ENCODE results near the gene SNCG.
"Not testable (repeated sequence)": the region's sequence is repeated elsewhere in the genome, so short reads cannot be mapped to it uniquely, and the experiment has no call there.

The SNCG gene

GRCh38 chr10:86936661-86937501 lies 21.5 kb upstream of the SNCG start:
- H3K4me3 ChIP-seq (ENCODE audit: insufficient read depth in 1 of 2, low read depth in 1 of 2, low read length in 2 of 2): no peak overlapping the region
- no peak overlapping the region for H2BK12ac ChIP-seq (ENCODE audit: low read length in 2 of 2)
- H3K36me3 ChIP-seq (ENCODE audit: control insufficient read depth in 1 of 2, insufficient read depth in 2 of 2, low read depth in 1 of 2, low read length in 2 of 2): peaks cover 0 to 21% of the 10 kb centered on the region in 2 experiments
- no peak overlapping the region for H3K18ac ChIP-seq (ENCODE audit: low read depth in 1 of 2, low read length in 2 of 2)
- H3K9ac ChIP-seq (ENCODE audit: low read length): peak overlapping the region; percentile 11
- H3K27me3 ChIP-seq (ENCODE audit: control insufficient read depth in 1 of 2, insufficient read depth in 1 of 2, low read length in 2 of 2): no peaks in the 10 kb centered on the region
- WGBS: 90% methylated on average over 12 of the region's 13 CpGs
- H4K91ac ChIP-seq (ENCODE audit: low read length): no peak overlapping the region
- H4K8ac ChIP-seq (ENCODE audit: low read length): no peak overlapping the region
- no peaks in the 10 kb centered on the region for H3K9me3 ChIP-seq (ENCODE audit: control insufficient read depth, low read length)
- no peak overlapping the region for H3K4me2 ChIP-seq (ENCODE audit: low read length, poor library complexity, severe bottlenecking)
- H2BK5ac ChIP-seq (ENCODE audit: low read depth, low read length, poor library complexity, severe bottlenecking): no peak overlapping the region
- H2AK5ac ChIP-seq (ENCODE audit: low read length, severe bottlenecking): no peak overlapping the region
- no peak overlapping the region for H2BK15ac ChIP-seq (ENCODE audit: low read depth, poor library complexity, severe bottlenecking)
- no peaks in the 10 kb centered on the region for H3K79me1 ChIP-seq (replicated peaks; ENCODE audit: low read length, poor library complexity, severe bottlenecking)
- peak; percentile 62 for DNase-seq
- H2BK120ac ChIP-seq (ENCODE audit: low read depth, low read length): no peak overlapping the region
- no peak overlapping the region for H3K23ac ChIP-seq (ENCODE audit: low read length in 2 of 2)
- no peak overlapping the region for H3K14ac ChIP-seq (ENCODE audit: low read length in 2 of 2)
- H2AFZ ChIP-seq (ENCODE audit: low read depth, low read length): no peak overlapping the region
- peaks cover 13% of the 10 kb centered on the region for H3K4me1 ChIP-seq (ENCODE audit: control insufficient read depth, insufficient read depth, low read depth, low read length)
- no peak overlapping the region for H3K4ac ChIP-seq (ENCODE audit: low read depth in 1 of 2, low read length in 2 of 2)
- no peak overlapping the region for H3K27ac ChIP-seq (ENCODE audit: low read length, poor library complexity, severe bottlenecking)

- H3K4ac ChIP-seq (ENCODE audit: low read depth in 1 of 2, low read length in 2 of 2): no peak overlapping the region
- H2AK5ac ChIP-seq (ENCODE audit: low read length, severe bottlenecking): no peak overlapping the region
- H4K8ac ChIP-seq (ENCODE audit: low read length): no peak overlapping the region
- no peak overlapping the region for H4K91ac ChIP-seq (ENCODE audit: low read length)
- H3K27me3 ChIP-seq (ENCODE audit: control insufficient read depth in 1 of 2, insufficient read depth in 1 of 2, low read length in 2 of 2): no peaks in the 10 kb centered on the region
- H3K9me3 ChIP-seq (ENCODE audit: control insufficient read depth, low read length): no peaks in the 10 kb centered on the region
- H3K23ac ChIP-seq (ENCODE audit: low read length in 2 of 2): no peak overlapping the region
- no peak overlapping the region for H2BK5ac ChIP-seq (ENCODE audit: low read depth, low read length, poor library complexity, severe bottlenecking)
- WGBS: 85% methylated on average over 6 of the region's 6 CpGs
- no peak overlapping the region for H3K27ac ChIP-seq (ENCODE audit: low read length, poor library complexity, severe bottlenecking)
- no peak for DNase-seq
- H3K36me3 ChIP-seq (ENCODE audit: control insufficient read depth in 1 of 2, insufficient read depth in 2 of 2, low read depth in 1 of 2, low read length in 2 of 2): peaks cover 0 to 21% of the 10 kb centered on the region in 2 experiments
- H3K14ac ChIP-seq (ENCODE audit: low read length in 2 of 2): no peak overlapping the region
- no peak overlapping the region for H2AFZ ChIP-seq (ENCODE audit: low read depth, low read length)
- H2BK120ac ChIP-seq (ENCODE audit: low read depth, low read length): no peak overlapping the region
- peaks cover 13% of the 10 kb centered on the region for H3K4me1 ChIP-seq (ENCODE audit: control insufficient read depth, insufficient read depth, low read depth, low read length)
- no peaks in the 10 kb centered on the region for H3K79me1 ChIP-seq (replicated peaks; ENCODE audit: low read length, poor library complexity, severe bottlenecking)
- H2BK15ac ChIP-seq (ENCODE audit: low read depth, poor library complexity, severe bottlenecking): no peak overlapping the region
- H3K9ac ChIP-seq (ENCODE audit: low read length): no peak overlapping the region
- H3K4me2 ChIP-seq (ENCODE audit: low read length, poor library complexity, severe bottlenecking): no peak overlapping the region
- H2BK12ac ChIP-seq (ENCODE audit: low read length in 2 of 2): peak overlapping the region in 1 of 2 experiments; percentile 40
- no peak overlapping the region for H3K4me3 ChIP-seq (ENCODE audit: insufficient read depth in 1 of 2, low read depth in 1 of 2, low read length in 2 of 2)
- no peak overlapping the region for H3K18ac ChIP-seq (ENCODE audit: low read depth in 1 of 2, low read length in 2 of 2)
These were observed 20.8 kb upstream of the SNCG start for GRCh38 chr10:86937502-86938154.

- no peaks in the 10 kb centered on the region for H3K27me3 ChIP-seq (ENCODE audit: control insufficient read depth in 1 of 2, insufficient read depth in 1 of 2, low read length in 2 of 2)
- peaks cover 13% of the 10 kb centered on the region for H3K4me1 ChIP-seq (ENCODE audit: control insufficient read depth, insufficient read depth, low read depth, low read length)
- H3K27ac ChIP-seq (ENCODE audit: low read length, poor library complexity, severe bottlenecking): no peak overlapping the region
- H2BK12ac ChIP-seq (ENCODE audit: low read length in 2 of 2): no peak overlapping the region
- no peak overlapping the region for H3K9ac ChIP-seq (ENCODE audit: low read length)
- H3K36me3 ChIP-seq (ENCODE audit: control insufficient read depth in 1 of 2, insufficient read depth in 2 of 2, low read depth in 1 of 2, low read length in 2 of 2): peaks cover 0 to 23% of the 10 kb centered on the region in 2 experiments
- no peak overlapping the region for H2AK5ac ChIP-seq (ENCODE audit: low read length, severe bottlenecking)
- no peak overlapping the region for H3K23ac ChIP-seq (ENCODE audit: low read length in 2 of 2)
- no peaks in the 10 kb centered on the region for H3K9me3 ChIP-seq (ENCODE audit: control insufficient read depth, low read length)
- no peaks in the 10 kb centered on the region for H3K79me1 ChIP-seq (replicated peaks; ENCODE audit: low read length, poor library complexity, severe bottlenecking)
- H2AFZ ChIP-seq (ENCODE audit: low read depth, low read length): no peak overlapping the region
- no peak overlapping the region for H2BK15ac ChIP-seq (ENCODE audit: low read depth, poor library complexity, severe bottlenecking)
- no peak overlapping the region for H3K14ac ChIP-seq (ENCODE audit: low read length in 2 of 2)
- H3K4me2 ChIP-seq (ENCODE audit: low read length, poor library complexity, severe bottlenecking): no peak overlapping the region
- peak overlapping the region; percentile 36 for H4K91ac ChIP-seq (ENCODE audit: low read length)
- no peak for DNase-seq
- H2BK120ac ChIP-seq (ENCODE audit: low read depth, low read length): no peak overlapping the region
- no peak overlapping the region for H3K4ac ChIP-seq (ENCODE audit: low read depth in 1 of 2, low read length in 2 of 2)
- 94% methylated on average over 2 of the region's 2 CpGs for WGBS
- H3K18ac ChIP-seq (ENCODE audit: low read depth in 1 of 2, low read length in 2 of 2): no peak overlapping the region
- no peak overlapping the region for H2BK5ac ChIP-seq (ENCODE audit: low read depth, low read length, poor library complexity, severe bottlenecking)
- no peak overlapping the region for H3K4me3 ChIP-seq (ENCODE audit: insufficient read depth in 1 of 2, low read depth in 1 of 2, low read length in 2 of 2)
- H4K8ac ChIP-seq (ENCODE audit: low read length): peak overlapping the region; percentile 69
These were observed 20.1 kb upstream of the SNCG start for GRCh38 chr10:86938260-86938659.

GRCh38 chr10:86940076-86940475 lies 18.3 kb upstream of the SNCG start:
- not testable (repeated sequence) for H4K8ac ChIP-seq (ENCODE audit: low read length); H3K18ac ChIP-seq (ENCODE audit: low read depth in 1 of 2, low read length in 2 of 2); H2BK120ac ChIP-seq (ENCODE audit: low read depth, low read length); H2BK15ac ChIP-seq (ENCODE audit: low read depth, poor library complexity, severe bottlenecking); H3K27ac ChIP-seq (ENCODE audit: low read length, poor library complexity, severe bottlenecking); H2AK5ac ChIP-seq (ENCODE audit: low read length, severe bottlenecking); H3K4ac ChIP-seq (ENCODE audit: low read depth in 1 of 2, low read length in 2 of 2); H2BK5ac ChIP-seq (ENCODE audit: low read depth, low read length, poor library complexity, severe bottlenecking); H4K91ac ChIP-seq (ENCODE audit: low read length); H2BK12ac ChIP-seq (ENCODE audit: low read length in 2 of 2); H3K4me1 ChIP-seq (ENCODE audit: control insufficient read depth, insufficient read depth, low read depth, low read length); H3K23ac ChIP-seq (ENCODE audit: low read length in 2 of 2); H3K79me1 ChIP-seq (replicated peaks; ENCODE audit: low read length, poor library complexity, severe bottlenecking); H3K4me3 ChIP-seq (ENCODE audit: insufficient read depth in 1 of 2, low read depth in 1 of 2, low read length in 2 of 2); H3K9me3 ChIP-seq (ENCODE audit: control insufficient read depth, low read length); H3K14ac ChIP-seq (ENCODE audit: low read length in 2 of 2); H2AFZ ChIP-seq (ENCODE audit: low read depth, low read length); H3K4me2 ChIP-seq (ENCODE audit: low read length, poor library complexity, severe bottlenecking); DNase-seq; H3K9ac ChIP-seq (ENCODE audit: low read length); H3K27me3 ChIP-seq (ENCODE audit: control insufficient read depth in 1 of 2, insufficient read depth in 1 of 2, low read length in 2 of 2)
- peaks cover 0 to 20% of the 10 kb centered on the region in 2 experiments for H3K36me3 ChIP-seq (ENCODE audit: control insufficient read depth in 1 of 2, insufficient read depth in 2 of 2, low read depth in 1 of 2, low read length in 2 of 2)
- 95% methylated on average over 16 of the region's 16 CpGs for WGBS

Measured in mesenchymal stem cell (in vitro differentiated cells and primary cell).